GM21529 (cell line): Measurements from ENCODE around the gene CYP46A1.

Experiments used
- ATAC-seq: cut with Tn5 transposase; IDR thresholded peaks from one replicate; pipeline ENCODE4 v1.9.1; 2021; ENCODE audit not compliant: unreplicated experiment

CYP46A1 gene

GRCh38 chr14:99774556-99775307 is 90.6 kb downstream of the CYP46A1 start:
- ATAC-seq = no peak

- ATAC-seq = no peak
Measured at GRCh38 chr14:99775351-99775750, 91.3 kb downstream of the CYP46A1 start.
